GM19324 (cell line): ENCODE measurements around the gene KRTAP27-1.

Source experiments
- ATAC-seq: cut with Tn5 transposase; IDR thresholded peaks from one replicate; pipeline ENCODE4 v1.9.1; 2021; ENCODE audit warnings: mild to moderate bottlenecking, moderate library complexity; ENCODE audit not compliant: unreplicated experiment, low FRiP score

KRTAP27-1 gene, protein sequence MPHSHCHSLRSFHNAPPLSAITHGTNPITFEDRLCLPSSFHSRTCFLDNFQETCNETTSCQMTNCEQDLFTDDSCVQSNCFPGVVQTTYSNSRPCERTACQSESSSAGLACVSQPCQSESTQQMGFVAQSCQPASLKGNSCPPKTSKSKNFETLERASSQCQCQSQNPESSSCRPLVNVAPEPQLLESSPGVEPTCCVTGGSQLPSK

DNA sequence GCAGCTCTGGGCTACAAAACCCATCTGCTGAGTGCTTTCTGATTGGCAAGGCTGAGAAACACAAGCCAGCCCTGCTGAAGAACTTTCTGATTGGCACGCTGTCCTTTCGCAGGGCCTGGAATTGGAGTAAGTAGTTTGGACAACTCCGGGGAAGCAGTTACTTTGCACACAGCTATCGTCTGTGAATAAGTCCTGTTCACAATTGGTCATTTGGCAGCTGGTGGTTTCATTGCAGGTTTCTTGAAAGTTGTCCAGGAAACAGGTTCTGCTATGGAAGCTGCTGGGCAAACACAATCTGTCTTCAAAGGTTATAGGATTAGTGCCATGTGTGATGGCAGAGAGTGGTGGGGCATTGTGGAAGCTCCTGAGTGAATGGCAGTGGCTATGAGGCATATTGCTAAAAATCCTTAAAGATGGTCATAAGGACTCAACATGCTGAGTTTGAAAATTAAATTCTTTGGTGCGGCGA, at the start of gene KRTAP27-1:
TSS of gene KRTAP27-1 (minus strand) at position 419 of the 469 bp plus-strand sequence. CDS start at position 393, 26 bp downstream.
- ATAC-seq, result no peak

DNA sequence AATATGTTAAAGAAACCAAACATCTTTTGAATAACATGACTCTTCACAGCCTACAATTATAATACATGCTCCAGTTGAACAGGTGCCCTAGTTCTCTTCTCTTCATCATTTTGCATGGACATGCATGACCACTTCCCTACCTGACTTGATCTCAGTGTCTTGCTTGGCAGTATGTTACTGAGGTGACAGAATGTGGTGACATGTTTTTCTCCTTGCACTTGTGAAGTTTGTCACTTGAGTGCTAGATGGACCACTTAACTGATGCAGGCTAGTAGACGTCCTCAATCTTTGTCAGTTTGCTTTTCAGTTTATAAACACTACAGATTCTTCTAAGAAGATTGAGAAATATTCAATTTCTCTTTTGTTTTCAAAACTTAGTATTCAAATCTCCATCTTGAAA, 44.7 kb upstream of the KRTAP27-1 start:
- no peak for ATAC-seq

DNA sequence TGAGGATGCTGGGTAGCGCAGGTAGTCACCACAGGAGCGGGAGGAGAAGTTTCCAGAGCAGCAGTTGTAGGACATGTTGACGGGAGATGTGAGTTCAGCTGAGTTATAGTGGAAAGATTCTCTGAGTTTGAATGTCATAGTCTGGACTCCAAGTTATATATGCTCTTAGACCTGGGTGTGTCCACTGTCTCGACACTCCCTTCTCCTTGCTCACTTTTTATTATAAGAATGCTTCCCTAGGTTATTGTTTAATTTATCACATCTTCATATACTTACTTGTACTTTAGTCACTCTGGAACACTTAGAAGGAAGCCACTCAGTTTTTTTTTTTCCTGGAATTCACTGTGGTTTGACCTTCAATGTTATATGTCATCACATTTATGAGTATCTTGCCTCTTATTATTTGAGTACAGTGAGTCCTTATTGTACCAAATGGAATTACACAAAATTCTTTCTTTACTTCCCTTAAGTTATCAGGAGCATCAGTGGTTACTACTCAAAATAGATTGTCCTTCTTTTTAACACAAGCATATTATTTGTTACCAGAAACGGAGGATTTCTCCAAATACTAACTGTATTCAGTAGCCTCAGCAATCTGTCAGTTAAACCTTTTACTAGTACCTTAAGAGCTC, 34.8 kb upstream of the KRTAP27-1 start, which contains the start of gene KRTAP13-2:
TSS of gene KRTAP13-2 (minus strand) at position 133 of the 632 bp plus-strand sequence. CDS start at position 75, 58 bp downstream.
- ATAC-seq, result no peak

DNA sequence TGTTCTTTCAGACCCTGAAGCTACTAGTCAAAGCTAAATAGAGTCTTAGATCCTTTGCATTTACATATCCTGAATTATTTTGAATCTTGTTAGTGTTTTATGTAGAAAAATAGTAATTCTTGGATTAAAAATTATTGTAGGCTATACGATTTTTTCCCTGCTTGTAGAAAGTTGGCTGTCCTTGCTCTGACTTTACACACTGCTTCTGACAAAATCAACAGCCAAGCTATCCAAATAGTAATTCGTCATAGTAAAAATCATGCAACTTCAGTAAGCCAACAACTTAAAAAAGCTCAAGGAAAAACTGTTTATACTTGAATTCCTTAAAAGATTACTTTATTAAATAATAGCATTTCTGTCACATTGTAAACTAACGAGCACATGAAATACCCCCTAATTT, 18.4 kb upstream of the KRTAP27-1 start:
- ATAC-seq, result no peak

DNA sequence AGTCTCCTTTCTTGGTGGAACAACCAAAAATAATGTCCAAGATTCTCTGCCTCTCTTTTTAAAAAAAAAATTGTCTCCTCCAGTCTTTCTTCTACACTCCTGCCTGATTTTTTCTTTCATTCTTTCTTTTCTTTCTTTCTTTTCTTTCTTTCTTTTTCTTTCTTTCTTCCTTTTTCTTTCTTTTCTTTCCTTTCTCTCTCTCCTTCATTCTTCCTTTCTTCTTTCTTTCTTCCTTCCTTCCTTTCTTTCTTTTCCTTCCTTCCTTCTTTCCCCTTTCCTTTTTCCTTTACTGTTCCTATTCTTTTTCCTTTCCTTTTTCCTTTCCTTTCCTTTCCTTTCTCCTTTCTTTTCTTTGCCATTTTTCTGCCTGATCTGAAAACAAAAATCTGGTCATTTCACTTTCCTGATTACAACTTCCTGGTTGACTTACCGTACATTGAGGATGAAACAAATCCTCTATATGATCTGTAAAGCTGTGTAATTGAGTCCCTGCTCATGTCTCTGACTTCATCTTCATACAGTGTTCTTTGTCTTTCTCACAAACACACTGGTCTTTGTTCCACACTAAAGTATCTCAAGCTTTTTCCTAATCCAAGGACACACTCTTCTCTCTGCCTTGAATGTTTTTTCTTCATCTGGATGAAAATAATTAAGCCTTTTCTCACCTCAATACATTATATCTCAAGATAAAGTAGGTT, 17.0 kb upstream of the KRTAP27-1 start:
- no peak for ATAC-seq

DNA sequence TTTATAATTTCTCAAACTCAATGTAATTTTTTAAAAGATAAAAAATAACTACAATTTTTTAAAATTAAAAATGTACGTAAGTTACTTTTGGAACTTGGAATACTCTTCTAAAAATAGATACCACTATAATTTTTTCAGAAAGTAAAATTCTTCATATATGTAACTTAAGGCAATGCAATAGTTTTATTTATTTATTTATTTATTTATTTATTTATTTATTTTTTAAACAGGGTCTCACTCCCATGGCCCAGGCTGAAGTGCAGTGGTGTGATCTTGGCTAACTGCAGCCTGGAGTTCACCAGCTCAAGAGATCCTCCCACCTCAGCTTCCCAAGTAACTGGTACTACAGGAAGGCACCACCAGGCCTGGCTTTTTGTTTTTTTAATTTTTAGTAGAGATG, 14.0 kb upstream of the KRTAP27-1 start:
- no peak for ATAC-seq

DNA sequence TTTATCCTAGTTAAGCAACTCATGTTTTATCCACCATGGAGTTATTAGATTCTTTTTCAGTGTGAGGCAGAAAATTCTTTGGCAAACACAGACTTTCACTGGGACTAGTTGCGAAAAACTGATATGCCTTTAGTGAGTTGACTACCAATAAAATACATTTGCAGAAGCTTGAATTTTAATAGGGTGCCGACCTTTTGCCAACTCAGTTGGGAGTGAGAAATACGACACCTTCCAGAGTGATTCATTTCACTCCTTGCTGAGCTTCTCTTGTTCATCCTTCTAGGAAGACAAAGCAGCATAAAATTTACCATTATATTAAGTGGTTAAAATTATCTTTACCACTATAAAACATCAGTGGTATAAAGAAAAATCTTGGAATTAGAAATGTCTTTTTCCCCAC, 12.1 kb upstream of the KRTAP27-1 start:
- no peak for ATAC-seq

DNA sequence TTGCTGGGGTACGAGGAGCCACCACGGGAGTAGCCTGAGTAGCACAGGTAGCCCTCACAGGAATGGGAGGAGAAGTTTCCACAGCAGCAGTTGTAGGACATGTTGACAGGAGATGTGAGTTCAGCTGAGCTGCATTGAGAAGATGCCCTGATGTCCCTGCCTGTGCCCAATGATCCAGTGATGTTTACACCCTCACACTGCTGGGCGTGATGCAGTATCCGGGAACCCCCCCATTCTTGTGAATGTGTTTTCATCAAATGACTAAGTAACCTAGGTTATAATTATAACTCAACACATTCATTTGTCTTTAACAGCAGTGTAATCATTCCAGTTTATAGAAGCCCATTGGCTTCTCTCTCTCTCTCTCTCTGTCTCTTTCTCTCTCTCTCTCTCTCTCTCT, 11.0 kb upstream of the KRTAP27-1 start, which contains the start of gene KRTAP23-1:
TSS of gene KRTAP23-1 (minus strand) at position 101 of the 400 bp plus-strand sequence. CDS start at position 101, 0 bp downstream.
- ATAC-seq, result no peak

DNA sequence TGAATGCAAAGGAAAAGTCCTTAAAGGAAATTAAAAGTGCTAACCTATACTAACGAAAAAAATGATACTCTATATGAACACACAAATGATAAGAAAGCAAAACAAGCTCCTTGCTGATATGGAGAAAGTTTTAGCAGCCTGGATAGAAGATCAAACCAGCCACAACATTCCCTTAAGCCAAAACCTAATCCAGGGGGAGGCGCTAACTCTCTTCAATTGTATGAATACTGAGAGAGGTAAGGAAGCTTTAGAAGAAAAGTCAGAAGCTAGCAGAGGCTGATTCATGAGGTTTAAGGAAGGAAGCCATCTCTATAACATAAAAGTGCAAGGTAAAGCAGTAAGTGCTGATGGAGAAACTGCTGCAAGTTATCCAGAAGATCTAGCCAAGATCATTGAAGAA, 7.5 kb upstream of the KRTAP27-1 start:
- ATAC-seq, result no peak

DNA sequence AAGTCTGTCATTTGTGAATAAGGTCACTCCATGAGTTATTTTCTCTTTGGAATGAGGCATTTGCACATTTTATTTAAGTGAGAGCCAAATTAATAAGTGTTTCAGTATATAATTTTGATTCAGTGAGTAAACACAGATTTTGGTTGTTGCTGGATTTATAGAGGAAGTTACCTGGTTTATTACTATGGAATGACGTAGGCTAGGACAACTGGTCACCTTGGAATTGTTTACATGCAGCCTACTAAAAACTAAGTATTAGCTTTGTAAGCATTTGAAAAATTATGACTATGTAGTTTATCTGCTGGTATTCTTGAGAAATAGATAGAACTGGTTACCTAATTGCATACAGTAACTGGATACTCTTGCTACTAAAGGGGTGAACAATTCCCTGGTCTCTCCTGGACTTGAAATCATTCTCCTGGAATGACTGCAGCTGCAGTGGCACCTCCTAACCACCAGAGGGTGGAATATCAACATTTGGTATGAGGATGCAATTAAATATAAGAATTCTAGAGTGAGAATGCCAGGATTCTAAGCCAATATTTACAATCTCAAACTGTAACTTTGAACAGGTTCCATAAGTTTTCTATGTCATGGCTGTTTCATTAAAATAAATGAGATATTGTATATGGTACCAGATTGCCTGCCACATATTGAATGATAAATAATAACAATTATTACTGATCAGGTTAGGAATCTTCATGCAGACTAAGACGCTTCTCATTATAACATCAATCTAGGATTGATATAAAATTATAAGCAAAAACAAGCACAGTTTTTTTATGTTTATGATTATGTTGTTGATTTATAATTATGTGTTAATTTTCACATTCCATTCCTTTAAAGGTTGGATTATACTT, 3.5 kb upstream of the KRTAP27-1 start:
- ATAC-seq, result no peak

DNA sequence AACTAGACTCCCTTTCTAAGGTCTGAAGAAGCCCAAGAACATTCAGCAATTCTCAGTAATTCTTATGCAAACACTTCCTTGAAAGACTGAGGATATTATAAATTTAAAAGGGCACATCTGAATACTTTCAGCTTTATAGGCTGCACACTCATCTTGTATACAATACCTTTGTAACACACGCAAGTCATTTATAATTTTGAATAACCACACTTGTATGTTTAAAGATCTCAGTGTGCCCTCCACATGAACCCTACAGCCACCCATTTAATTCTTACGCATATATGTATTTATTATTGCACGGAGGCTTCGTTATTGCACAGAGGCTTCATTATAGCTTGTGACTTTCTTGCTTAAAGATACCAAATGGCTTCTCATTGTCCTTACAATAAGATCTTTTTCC, 1.2 kb upstream of the KRTAP27-1 start:
- no peak for ATAC-seq

DNA sequence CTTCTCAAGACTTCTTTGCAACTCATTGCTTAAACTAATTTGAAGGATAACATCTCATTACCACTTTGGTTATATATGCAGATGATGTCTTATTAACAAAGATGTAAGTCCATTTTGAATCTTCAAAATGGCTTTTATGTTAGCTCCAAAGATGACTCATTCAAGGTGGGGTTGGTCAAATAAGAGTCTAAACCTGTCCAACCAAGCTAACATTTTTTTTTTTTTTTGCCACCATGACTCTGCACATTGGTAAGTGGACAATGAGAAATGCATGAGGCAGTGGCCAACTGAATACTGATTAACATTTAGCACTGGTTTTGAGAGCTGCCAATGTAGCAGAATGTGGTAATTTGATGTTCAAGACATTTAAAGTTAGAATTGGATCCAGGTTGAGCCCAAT, 278 bp upstream of the KRTAP27-1 start:
- ATAC-seq, result no peak

DNA sequence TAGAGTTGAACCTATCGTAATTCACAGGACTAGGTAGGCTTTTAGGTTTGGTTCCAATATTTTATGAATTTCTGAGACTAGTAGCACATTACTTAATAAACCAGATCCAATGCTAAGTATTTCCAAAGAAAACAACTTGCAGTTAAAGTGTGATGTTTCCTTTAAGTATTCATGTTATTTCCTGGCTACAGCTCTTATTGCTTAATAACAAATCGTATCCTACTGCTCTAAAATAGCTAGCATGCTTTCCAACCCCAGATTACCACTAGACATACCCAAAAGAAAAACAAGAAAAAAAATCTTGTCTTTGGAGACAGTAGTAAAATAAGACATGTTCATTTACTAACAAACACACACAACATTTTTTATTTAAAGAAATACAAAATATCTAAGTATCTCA, 898 bp downstream of the KRTAP27-1 start:
- ATAC-seq, result no peak

DNA sequence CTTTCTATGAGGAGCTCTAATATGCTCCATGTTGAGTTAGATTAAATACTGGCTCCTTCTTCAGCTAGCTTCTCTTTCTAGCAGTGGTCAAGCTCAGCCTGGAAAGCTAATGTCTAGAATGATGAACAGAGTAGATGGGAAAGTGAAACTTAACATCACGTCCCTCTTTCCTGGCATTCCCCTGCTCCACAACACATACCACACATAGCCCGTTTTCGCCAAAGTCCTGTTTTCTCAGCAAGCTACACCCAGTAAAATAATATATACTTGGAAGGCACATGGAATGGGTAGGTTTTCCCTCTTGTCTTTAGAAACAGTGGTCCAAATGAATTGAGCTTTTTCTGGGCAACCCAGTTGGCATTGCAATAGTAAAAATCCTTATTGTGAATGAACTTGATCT, 3.8 kb downstream of the KRTAP27-1 start:
- no peak for ATAC-seq

DNA sequence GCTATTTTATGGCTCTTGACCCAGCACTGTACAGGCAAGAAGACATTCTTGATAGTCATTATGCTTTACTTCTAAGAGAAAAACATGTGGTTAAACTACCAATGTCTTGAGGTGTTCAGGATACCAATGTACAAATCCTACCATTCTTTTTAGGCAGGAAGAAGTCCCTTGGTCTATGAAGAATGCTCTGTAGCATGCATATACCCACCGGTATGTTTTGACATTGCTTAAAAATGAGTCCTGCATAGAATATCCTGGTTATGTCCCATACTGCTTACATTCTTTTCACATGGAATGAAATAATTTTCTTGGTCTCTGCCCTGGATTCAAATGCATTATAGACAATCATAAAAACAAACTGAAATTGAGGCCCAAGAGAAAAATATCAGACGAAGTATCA, 4.8 kb downstream of the KRTAP27-1 start:
- ATAC-seq, result no peak

DNA sequence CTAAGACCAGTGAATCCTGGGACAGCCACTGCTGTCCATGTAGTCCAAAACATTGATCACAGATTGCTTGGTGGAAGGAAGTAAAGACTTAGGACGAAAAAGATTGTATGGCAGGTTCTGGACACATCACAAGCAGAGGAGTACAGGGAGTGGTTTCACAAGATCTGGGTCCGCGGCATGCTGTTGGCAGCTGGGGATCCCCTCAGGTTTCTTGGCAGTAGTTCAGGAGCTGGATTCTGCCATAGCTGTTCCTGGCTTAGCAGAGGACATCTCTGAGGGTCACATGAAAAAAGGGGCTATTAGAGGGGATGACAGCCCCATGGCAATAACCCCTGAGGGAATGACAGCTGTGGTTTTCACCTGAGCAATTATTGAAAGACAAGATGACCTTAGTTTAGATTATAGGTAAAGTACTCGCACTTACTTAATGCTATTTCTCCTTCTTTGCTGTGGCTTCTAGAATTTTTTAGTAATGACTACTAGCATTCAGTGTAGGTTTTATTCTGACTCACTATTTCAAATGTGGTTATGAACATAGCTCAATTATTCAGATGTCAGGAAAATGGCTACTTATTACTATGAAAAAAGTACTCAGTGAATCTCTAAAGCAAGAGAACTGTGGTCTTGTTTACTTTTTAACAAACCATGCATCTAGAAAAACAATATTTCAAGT, 8.2 kb downstream of the KRTAP27-1 start:
- no peak for ATAC-seq

DNA sequence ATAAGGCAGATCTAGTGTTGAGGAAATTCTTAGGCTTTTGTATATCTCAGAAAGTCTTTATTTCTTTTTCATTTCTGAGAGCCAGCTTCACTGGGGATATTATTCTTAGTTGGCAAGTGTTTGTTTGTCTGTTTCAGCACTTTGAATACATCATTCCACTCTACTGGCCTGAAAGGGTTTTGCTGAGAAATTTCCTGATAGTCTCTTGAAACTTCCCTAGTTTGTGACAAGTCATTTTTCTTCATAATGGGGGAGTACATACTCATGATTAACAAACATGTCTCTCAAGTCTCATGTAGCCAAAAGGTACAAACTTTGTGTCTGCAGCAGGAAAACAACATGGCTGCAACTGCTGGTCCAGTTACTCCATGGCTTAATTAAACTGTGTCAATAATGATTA, 11.1 kb downstream of the KRTAP27-1 start:
- ATAC-seq, result no peak

DNA sequence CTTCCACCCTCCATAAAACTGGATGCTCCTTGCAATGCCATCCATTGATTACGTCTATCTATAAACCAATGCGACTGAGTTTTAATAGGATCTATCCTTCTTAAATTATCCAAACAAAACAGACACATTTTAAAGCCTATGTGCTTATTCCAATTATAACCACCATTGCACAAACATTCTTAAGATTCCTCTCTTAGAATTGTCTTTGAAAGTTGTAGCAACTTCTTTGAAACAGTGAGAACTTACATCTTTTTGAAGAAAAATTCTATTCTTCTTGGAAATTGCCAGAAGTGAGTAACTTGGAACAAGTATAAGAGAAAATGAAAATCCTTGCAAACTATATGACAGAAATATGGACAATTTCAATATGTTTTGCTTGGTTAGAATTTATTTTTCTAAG, 17.3 kb downstream of the KRTAP27-1 start, which contains the start of gene KRTAP26-1:
TSS of gene KRTAP26-1 (minus strand) at position 101 of the 400 bp plus-strand sequence. CDS start 280 bp downstream, outside the sequence.
- no peak for ATAC-seq

DNA sequence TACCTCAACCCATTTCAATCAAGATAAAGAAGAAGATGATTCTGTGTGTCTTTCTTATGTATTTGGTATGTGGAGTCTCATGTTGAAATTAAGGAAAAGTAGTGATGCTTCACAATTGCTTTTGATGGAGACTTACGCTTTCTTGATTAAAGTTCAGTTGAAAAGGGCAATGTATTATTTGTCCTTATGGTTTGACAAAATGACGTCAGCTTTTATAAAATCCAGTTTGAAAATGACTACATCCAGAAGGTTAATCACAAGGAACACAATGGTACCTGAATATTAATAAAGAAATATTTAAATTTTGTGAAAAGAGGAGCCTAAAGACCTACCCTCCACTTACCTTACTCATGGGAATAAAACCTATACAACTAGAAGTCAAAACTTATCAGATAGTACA, 21.8 kb downstream of the KRTAP27-1 start:
- ATAC-seq, result no peak

DNA sequence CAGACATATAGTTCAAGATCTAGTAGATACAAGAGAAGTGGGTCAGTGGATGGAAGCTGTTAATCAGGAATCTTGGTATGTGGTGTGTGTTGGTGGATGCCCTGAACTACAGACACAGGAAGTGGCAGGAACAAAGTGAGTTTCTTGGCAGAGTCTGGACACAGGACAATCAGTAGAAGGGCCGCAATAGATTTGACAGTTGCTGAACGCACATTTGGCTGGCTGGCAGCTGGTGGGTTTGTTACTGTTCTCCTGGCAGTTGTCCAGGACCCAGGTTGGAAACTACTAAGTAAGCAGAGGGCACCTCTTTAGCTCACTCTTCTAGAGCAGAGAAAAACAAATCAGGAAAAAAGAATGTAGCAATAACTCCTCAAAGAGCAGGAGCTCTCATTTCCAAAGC, 30.6 kb downstream of the KRTAP27-1 start:
- no peak for ATAC-seq
